Loucy (cell line): ENCODE data around the gene WWOX.
A peak's percentile ranks its signal among the peaks of the same experiment; 100 is the strongest.

Experiments
- H2AFZ ChIP-seq: fragments of 200-600 bp; sonication (generic); 2 replicates; pipeline ENCODE4 v1.6.0; 2016; ENCODE audit warnings: antibody characterized with exemption, mild to moderate bottlenecking, low read length, moderate library complexity
- H3F3A ChIP-seq: fragments of 200-600 bp; 2 replicates; pipeline ENCODE4 v1.6.0; 2016; ENCODE audit warnings: antibody characterized with exemption, low read depth, mild to moderate bottlenecking
- H3K27me3 ChIP-seq: fragments of 200-600 bp; sonication (generic); 2 replicates; pipeline ENCODE4 v1.6.1; 2014; ENCODE audit warnings: low read length, mild to moderate bottlenecking; ENCODE audit not compliant: insufficient read depth, poor library complexity, severe bottlenecking
- H3K36me3 ChIP-seq: fragments of 200-600 bp; sonication (generic); 2 replicates; pipeline ENCODE4 v1.6.1; 2016; ENCODE audit warnings: low read length; ENCODE audit not compliant: insufficient read depth
- H3K4me1 ChIP-seq: fragments of 200-600 bp; sonication (generic); 2 replicates; pipeline ENCODE4 v1.5.1; 2014; ENCODE audit warnings: low read length, mild to moderate bottlenecking; ENCODE audit not compliant: insufficient read depth, poor library complexity, severe bottlenecking
- H3K4me2 ChIP-seq: fragments of 200-600 bp; sonication (generic); 2 replicates; pipeline ENCODE4 v1.6.0; 2014; ENCODE audit warnings: antibody characterized with exemption, low read length, low read depth, mild to moderate bottlenecking; ENCODE audit not compliant: poor library complexity, severe bottlenecking
- H3K4me3 ChIP-seq: fragments of 200-600 bp; sonication (generic); 2 replicates; pipeline ENCODE4 v1.5.1; 2014; ENCODE audit warnings: low read length, mild to moderate bottlenecking, mixed read lengths; ENCODE audit not compliant: poor library complexity, severe bottlenecking
- H3K79me2 ChIP-seq: fragments of 200-600 bp; sonication (generic); 2 replicates; pipeline ENCODE4 v1.6.1; 2014; ENCODE audit warnings: low read length; ENCODE audit not compliant: insufficient read depth
- H3K9ac ChIP-seq: fragments of 200-600 bp; sonication (generic); 2 replicates; pipeline ENCODE4 v1.6.0; 2014; ENCODE audit warnings: mild to moderate bottlenecking, low read depth, low read length, moderate library complexity; ENCODE audit not compliant: poor library complexity, severe bottlenecking
- H3K9me2 ChIP-seq: fragments of 200-600 bp; sonication (generic); replicated peaks from 2 replicates; pipeline ENCODE4 v1.6.1; 2016; ENCODE audit warnings: low read depth, low read length, mixed read lengths
- H3K9me3 ChIP-seq: fragments of 200-600 bp; sonication (generic); 2 replicates; pipeline ENCODE4 v1.6.1; 2014; ENCODE audit warnings: mild to moderate bottlenecking, antibody characterized with exemption, low read length, low read depth; ENCODE audit not compliant: insufficient read depth
- H4K20me1 ChIP-seq: fragments of 200-600 bp; sonication (generic); 2 replicates; pipeline ENCODE4 v1.6.0; 2014; ENCODE audit warnings: antibody characterized with exemption, low read length, mild to moderate bottlenecking; ENCODE audit not compliant: insufficient read depth, poor library complexity, severe bottlenecking
- EZH2phosphoT487 ChIP-seq: fragments of 200-600 bp; IDR thresholded peaks from 2 replicates; pipeline ENCODE4 v1.6.1; 2018; ENCODE audit warnings: antibody characterized with exemption, mild to moderate bottlenecking, moderate library complexity, borderline replicate concordance
- TF ChIP-seq, protein P1 (sequence below): fragments of 200-600 bp; sonication (generic); conservative IDR thresholded peaks from 2 replicates; pipeline ENCODE4 v1.5.1; 2014; ENCODE audit warnings: mild to moderate bottlenecking, antibody characterized with exemption, low read length

WWOX gene

GRCh38 chr16:78920621-78921020 lies 821.2 kb downstream of the WWOX start:
- no peaks in the 10 kb centered on the region for H3K36me3 ChIP-seq
- no peak overlapping the region for H2AFZ ChIP-seq
- no peaks in the 10 kb centered on the region for H3K79me2 ChIP-seq
- H3K9me3 ChIP-seq: peaks cover 5% of the 10 kb centered on the region; the same call in 1 of the 2 replicates
- no peak overlapping the region for H3K4me3 ChIP-seq
- H4K20me1 ChIP-seq: no peaks in the 10 kb centered on the region
- H3K9ac ChIP-seq: no peak overlapping the region
- H3F3A ChIP-seq: no peaks in the 10 kb centered on the region
- no peaks in the 10 kb centered on the region for H3K9me2 ChIP-seq
- no peak for TF ChIP-seq EZH2phosphoT487
- TF ChIP-seq, protein P1, sequence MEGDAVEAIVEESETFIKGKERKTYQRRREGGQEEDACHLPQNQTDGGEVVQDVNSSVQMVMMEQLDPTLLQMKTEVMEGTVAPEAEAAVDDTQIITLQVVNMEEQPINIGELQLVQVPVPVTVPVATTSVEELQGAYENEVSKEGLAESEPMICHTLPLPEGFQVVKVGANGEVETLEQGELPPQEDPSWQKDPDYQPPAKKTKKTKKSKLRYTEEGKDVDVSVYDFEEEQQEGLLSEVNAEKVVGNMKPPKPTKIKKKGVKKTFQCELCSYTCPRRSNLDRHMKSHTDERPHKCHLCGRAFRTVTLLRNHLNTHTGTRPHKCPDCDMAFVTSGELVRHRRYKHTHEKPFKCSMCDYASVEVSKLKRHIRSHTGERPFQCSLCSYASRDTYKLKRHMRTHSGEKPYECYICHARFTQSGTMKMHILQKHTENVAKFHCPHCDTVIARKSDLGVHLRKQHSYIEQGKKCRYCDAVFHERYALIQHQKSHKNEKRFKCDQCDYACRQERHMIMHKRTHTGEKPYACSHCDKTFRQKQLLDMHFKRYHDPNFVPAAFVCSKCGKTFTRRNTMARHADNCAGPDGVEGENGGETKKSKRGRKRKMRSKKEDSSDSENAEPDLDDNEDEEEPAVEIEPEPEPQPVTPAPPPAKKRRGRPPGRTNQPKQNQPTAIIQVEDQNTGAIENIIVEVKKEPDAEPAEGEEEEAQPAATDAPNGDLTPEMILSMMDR: no peak
- no peak overlapping the region for H3K4me2 ChIP-seq
- H3K27me3 ChIP-seq: no peaks in the 10 kb centered on the region
- H3K4me1 ChIP-seq: no peaks in the 10 kb centered on the region

DNA sequence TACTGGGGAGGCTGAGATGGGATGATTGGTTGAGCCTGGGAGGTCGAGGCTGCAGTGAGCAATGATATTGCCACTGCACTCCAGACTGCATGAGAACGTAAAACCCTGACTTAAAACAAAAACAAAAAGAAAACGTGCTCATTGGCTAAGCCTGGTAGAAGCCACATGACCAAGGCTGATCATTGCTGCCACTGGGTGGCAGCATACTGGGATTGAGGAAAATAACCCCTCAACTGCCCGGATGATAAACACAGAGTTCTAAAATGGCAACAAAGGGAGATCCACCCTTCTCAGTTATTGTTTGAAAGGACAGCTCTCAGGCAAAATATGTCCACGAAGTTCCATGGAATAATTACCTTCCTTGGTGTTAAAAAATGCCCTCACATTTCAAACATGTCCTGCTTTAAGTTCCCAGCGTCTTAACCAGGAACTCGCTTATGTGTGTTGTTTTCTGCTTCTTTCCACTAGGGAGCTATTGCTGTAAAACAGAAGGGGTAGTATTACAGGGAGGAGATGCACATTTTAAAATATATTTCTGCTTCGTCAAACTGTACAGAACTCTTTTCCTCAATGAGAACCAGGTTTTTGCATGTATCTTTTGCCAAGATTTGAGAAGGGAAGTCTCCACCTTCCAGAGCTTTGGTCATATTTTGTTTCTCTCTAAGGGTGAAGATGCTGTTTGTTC lies 825.8 kb downstream of the WWOX start:
- H3K9me2 ChIP-seq: no peaks in the 10 kb centered on the region

DNA sequence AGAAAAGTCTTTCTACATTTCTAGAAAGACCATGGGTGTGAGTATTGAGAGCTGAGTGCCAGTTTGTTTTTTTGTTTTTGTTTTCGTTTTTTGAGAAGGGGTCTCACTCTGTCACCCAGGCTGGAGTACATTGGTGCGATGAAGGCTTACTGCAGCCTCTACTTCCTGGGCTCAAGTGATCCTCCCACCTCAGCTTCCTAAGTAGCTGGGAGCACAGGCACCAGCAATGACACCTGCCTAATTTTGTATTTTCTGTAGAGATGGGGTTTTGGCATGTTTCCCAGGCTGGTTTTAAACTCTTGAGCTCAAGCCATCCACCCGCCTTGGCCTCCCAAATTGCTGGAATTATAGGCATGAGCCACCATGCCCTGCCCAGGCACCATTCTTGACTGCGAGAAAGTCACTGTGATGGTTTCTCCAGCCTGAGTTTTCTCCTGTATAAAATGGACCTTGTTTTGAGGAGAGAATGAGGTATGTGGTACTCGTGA lies 827.3 kb downstream of the WWOX start:
- no peaks in the 10 kb centered on the region for H3K4me1 ChIP-seq
- no peaks in the 10 kb centered on the region for H3K9me2 ChIP-seq
- no peak overlapping the region for H3K4me3 ChIP-seq
- no peaks in the 10 kb centered on the region for H3K36me3 ChIP-seq
- H3K79me2 ChIP-seq: no peaks in the 10 kb centered on the region
- no peak overlapping the region for H2AFZ ChIP-seq
- H3K9ac ChIP-seq: no peak overlapping the region
- no peaks in the 10 kb centered on the region for H3K27me3 ChIP-seq
- H3K9me3 ChIP-seq: no peaks in the 10 kb centered on the region; the same call in 1 of the 2 replicates
- no peak overlapping the region for H3K4me2 ChIP-seq
- no peak for TF ChIP-seq EZH2phosphoT487
- TF ChIP-seq, protein P1: no peak
- no peaks in the 10 kb centered on the region for H3F3A ChIP-seq
- H4K20me1 ChIP-seq: no peaks in the 10 kb centered on the region

More for the DNA sequence above, 825.8 kb downstream of the WWOX start:
- H3F3A ChIP-seq: no peaks in the 10 kb centered on the region
- no peaks in the 10 kb centered on the region for H3K27me3 ChIP-seq
- no peak overlapping the region for H3K4me2 ChIP-seq
- H3K4me3 ChIP-seq: no peak overlapping the region
- no peak overlapping the region; the same call in 1 of the 2 replicates for H2AFZ ChIP-seq
- H3K9me3 ChIP-seq: peaks cover 5% of the 10 kb centered on the region; the same call in 1 of the 2 replicates
- H3K36me3 ChIP-seq: no peaks in the 10 kb centered on the region
- H3K4me1 ChIP-seq: no peaks in the 10 kb centered on the region
- TF ChIP-seq, protein P1: peak; percentile 78
- TF ChIP-seq EZH2phosphoT487: no peak
- no peaks in the 10 kb centered on the region for H4K20me1 ChIP-seq
- no peak overlapping the region for H3K9ac ChIP-seq
- no peaks in the 10 kb centered on the region for H3K79me2 ChIP-seq
